Subcutaneous adipose tissue (tissue), 4 donors: ENCODE results near the gene KCNJ6. TPM values are rescaled to one million over a fixed set of nuclear protein-coding genes. Genes with fewer than 3 reads are reported as not detected.

Source experiments
- CTCF ChIP-seq: fragments of 450-650 bp; IDR thresholded peaks from one replicate; pipeline ENCODE4 v1.5.1; 2016; ENCODE audit warnings: low read depth, mild to moderate bottlenecking, control low read depth, antibody characterized with exemption, moderate library complexity
- total RNA-seq, 4 donors: library from RNA; depleted of rRNA; stranded (reverse); fragments of >200 nt; gene quantifications; one replicate each; pipeline ENCODE4 v1.1.0, GENCODE V29; 2016

KCNJ6 gene
- total RNA-seq, 4 donors from 2014 or later: not detected

GRCh38 chr21:37878946-37879660 lies 37.2 kb downstream of the KCNJ6 start:
- no peak for TF ChIP-seq CTCF

GRCh38 chr21:37877888-37878684 lies 38.2 kb downstream of the KCNJ6 start:
- no peak for TF ChIP-seq CTCF

- no peak for TF ChIP-seq CTCF
These were observed 39.1 kb downstream of the KCNJ6 start for GRCh38 chr21:37877171-37877570.

GRCh38 chr21:37876561-37876960 lies 39.7 kb downstream of the KCNJ6 start:
- no peak for TF ChIP-seq CTCF

- TF ChIP-seq CTCF: no peak
These were observed 41.1 kb downstream of the KCNJ6 start for GRCh38 chr21:37874904-37875780.

- TF ChIP-seq CTCF: no peak
These were observed 41.8 kb downstream of the KCNJ6 start for GRCh38 chr21:37874481-37874880.
